Ramos (cell line): ENCODE measurements around the gene CCDC6.

Experiments
- in situ Hi-C: fragments of 300-500 bp; cut with MboI; formaldehyde crosslinking; loops from one replicate; pipeline ENCODE4 v1.14.3; 2022; ENCODE audit warnings: low sequenced_read_pairs; ENCODE audit not compliant: unreplicated experiment

Gene CCDC6

DNA sequence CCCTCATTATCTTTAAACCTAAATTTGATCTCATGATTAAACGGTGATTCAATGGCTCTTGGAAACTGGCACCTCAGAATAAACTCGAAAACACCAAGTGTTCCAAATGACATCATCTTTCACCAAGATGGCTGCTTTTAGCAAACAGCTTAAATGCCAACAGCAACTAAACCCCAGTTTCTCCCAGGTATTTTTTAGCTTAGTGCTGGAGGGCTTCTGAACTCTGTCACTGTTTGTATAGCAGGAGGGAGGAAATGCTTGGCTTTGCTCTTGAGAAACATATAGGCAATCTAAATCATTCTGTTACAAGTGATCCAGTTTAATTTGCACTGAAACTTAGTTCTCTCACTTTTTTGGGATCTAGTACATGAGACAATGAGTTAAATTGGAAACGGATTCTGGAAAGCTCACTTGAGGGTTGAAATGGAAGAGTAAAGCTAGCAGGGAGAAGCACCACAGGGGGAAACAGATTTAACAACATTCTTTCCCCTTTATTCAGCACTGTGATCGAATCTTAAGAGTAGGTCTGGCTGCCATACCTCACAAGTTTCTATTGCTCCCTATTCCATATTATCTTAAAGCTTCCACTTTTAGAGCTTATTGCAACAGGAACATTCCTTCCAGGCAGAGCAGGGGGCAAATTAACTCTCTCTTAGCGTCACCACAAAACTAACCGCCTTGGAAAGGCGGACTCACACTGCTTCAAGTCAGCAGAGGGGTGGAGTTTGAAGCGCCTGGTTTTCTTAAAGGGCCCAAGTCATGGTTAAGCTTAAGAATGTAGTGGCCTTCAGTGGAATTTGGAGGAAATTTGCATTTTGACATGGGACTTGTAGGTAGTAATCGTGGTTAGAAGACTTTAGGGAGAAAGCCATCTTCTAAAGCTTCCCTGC, 1.8 kb upstream of the CCDC6 start:
- in situ Hi-C loops: loop anchor here (5.0 kb wide), 1 partner anchor 71 kb away; no protein-coding TSS in a partner anchor

GRCh38 chr10:59907537-59907917, 1.2 kb upstream of the CCDC6 start:
- in situ Hi-C loops: loop anchor here (5.0 kb wide), 1 partner anchor 70 kb away; no protein-coding TSS in a partner anchor

DNA sequence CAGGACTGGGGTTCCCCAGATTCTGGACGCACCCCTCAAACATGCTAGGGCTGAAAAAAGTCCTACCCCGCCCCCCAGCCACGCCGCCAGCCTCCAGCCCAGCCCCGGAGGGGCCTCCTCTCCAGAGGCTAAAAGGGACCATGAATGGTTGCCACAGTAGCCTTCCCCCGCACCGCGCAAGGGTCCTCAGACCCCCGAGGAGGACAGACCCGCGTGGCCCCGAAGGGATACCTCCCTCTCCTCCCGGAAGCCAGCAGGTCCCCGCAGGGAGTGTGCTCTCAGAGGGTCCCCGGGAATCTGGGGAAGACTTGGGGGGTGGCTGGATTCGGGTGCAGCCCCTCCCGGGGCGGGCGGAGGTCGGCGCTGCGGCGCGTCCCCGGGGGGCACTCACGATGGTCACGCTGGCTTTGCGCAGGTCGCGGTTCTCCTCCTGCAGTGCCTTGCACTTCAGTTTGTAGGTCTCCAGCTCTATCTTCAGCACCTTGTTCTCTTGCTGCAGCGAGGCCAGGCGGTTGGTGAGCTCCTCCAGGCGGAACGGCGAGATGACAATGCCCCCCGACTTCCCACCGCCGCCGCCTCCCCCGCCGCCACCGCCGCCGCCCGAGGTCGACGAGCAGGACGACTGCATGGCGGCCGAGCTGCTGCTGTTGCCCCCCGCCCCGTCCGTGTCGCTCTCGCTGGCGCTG, 482 bp downstream of the CCDC6 start:
- in situ Hi-C loops: loop anchor here (5.0 kb wide), 1 partner anchor 69 kb away; no protein-coding TSS in a partner anchor

GRCh38 chr10:59905066-59905730, 1.2 kb downstream of the CCDC6 start:
- in situ Hi-C loops: loop anchor here (5.0 kb wide), 1 partner anchor 68 kb away; no protein-coding TSS in a partner anchor

- in situ Hi-C loops: loop anchor here (5.0 kb wide), 1 partner anchor 67 kb away; no protein-coding TSS in a partner anchor
Measured at GRCh38 chr10:59904426-59905065, 1.8 kb downstream of the CCDC6 start.

DNA sequence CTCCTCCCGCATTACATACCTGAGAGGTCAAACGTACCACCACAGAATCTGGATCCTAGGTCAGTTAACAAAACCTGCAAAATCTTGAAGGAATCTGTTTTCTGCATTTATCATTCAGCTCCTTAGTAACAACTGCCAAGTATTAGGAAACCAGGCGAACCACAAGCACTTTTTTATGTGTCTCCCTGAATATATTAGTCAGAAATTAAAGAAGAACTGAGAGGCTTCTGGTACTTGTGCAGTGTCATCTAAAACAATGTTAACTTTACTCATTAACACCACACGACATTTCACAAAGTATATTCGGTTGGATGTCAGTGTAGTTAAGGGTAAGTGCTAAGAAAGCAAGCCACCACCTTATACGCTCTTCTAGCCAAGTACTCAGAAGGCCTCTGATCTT, 2.5 kb downstream of the CCDC6 start:
- in situ Hi-C loops: no loop called here

- in situ Hi-C loops: no loop called here
Measured at GRCh38 chr10:59902016-59902415, 4.3 kb downstream of the CCDC6 start.

DNA sequence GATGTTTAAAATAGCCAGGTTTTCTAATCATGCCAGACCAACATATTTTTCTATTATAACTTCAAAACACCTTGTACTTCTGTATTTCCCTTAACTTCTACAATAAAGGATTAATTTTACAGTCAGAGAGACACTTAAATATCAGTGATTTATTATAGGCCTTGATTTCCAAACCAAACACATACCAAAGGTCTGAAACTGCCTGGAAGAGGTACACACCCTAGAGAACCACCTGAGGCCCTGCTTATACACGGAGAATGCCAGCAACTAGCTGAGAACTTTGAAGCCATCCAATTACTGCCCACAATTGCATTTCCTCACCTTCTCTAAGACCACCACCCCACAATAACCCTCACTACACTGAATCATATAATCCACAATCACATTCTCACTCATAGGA, 4.9 kb downstream of the CCDC6 start:
- in situ Hi-C loops: no loop called here

GRCh38 chr10:59900048-59900727, 6.2 kb downstream of the CCDC6 start:
- in situ Hi-C loops: no loop called here

DNA sequence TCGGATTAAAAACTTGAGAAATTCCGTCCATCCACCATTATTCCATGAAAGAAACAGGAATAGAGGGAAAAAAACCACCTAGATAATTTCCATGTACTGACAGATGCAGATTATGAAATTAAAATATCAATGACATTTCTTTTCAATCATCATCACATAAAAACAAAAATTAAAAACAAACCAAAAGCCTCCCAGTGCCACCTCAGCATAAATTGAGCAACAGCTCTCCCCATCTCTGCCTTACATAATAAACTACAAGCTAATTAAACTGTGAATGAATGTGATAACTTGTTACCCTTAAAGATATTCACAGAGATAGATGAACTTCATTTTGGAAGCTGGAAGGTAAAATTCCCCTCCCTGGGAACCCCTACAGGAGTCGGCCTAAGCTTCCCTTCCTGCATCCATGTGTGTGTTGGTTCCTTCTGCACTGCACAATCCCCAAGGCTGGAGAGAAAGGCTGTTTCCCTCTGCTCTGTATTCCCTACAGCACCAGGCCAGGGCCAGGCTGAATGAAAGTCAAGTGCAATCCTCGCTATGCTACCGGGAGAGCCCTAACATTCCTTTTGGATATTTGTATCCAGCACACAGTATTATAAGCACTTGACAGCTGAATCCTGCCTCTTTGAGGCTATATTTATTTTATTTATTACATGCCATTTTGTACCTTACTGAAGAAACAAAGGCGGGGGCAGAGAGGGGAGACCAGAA, 8.1 kb downstream of the CCDC6 start:
- in situ Hi-C loops: no loop called here

- in situ Hi-C loops: no loop called here
Measured at GRCh38 chr10:59896191-59896590, 10.2 kb downstream of the CCDC6 start.

DNA sequence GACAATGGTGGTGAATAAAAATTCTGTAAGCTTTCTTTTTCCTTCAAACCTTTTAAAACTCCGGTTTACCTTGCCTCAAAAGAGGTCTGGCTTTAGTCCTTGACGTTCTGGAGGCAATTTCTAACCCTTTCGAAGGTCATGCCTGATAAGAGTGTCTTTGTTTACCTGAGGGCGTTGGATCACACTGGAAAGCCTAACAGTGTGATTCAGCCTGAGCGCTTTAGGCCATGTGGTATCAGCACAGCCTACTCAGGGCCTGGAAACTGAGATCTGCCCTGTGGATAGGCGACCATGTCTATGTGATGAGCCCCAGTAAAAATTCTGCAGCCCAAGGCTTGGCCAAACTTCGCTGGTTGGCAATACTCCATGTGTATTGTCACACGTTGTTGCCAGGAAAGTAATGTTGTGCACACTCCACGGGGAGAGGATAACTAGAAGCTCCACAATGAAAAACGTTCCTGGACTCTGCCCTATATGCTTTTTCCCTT, 10.7 kb downstream of the CCDC6 start:
- in situ Hi-C loops: no loop called here

DNA sequence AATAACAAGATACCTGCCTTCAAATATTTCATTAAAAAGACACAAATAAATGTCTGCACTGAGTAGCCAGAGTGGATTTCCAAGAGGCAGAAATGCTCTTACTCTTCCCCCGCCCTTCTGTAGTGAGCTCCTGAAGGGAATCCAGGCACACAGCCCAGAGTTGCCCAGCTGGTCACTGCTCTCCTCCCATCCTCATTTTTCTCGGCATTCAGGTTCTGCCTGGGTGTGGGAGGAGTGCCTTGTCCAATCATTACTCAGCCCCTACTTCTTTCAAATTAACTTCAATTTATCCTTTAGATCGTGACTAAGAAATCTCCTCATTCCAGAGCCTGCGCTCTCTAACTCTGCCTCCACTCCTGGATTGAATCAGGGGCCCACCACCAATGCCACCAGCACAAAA, 12.2 kb downstream of the CCDC6 start:
- in situ Hi-C loops: no loop called here

DNA sequence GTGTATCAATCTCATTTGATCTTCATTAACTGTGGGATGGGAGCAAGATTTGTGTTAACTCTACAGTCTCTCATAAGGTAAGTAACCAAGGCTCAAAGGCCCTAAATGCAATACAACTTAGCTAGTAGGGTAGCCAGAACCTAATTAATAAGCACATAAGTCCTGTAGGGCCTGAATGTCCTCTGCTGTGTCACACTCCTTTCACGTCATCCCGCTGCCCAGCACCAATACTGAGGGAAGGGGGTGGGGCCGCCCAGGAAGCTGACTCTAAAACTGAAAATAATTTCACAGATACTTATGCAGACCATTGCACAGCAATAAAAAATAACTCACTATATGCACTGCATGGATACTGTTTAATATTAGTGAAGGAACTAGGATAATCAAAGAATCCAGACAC, 13.7 kb downstream of the CCDC6 start:
- in situ Hi-C loops: no loop called here

- in situ Hi-C loops: no loop called here
Measured at GRCh38 chr10:59891936-59892335, 14.4 kb downstream of the CCDC6 start.

GRCh38 chr10:59891349-59891748, 15.0 kb downstream of the CCDC6 start:
- in situ Hi-C loops: no loop called here

DNA sequence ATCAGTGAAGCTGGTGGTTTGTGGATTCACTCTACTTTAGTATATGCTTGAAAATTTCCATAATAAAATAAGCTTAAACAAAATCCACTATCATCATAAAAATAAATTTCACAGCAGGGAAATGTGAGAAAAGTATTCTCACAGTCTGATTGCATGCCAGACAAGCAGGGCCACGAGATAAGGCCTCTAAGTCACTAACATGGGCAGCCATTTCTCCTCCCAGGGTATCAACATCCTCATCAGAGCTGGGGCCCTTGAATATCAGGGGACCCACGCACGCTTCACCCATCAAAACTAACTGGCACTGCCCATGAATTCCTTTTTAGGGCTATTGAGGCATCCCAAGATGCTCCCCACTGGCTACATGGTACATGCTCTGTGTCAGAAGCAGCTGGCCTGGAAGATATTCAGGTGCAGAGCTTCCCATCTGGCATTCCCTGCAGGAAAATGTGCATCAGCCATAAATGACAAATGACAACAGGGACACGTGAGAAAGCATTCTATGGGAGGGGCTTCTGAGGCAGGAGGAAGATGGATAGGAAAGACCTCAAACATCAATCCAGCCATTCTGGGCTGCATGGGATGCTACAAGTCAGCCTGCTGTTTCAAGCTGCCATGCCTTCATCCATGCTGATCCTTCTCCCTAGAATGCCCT, 17.4 kb downstream of the CCDC6 start:
- in situ Hi-C loops: no loop called here

- in situ Hi-C loops: no loop called here
Measured at GRCh38 chr10:59887972-59888640, 18.2 kb downstream of the CCDC6 start.
